OCI-LY7 (cell line): Measurements from ENCODE around the gene LARGE1. TPM values are rescaled to one million over a fixed set of nuclear protein-coding genes. Genes with fewer than 3 reads are reported as not detected.
A peak's percentile ranks its signal among the peaks of the same experiment; 100 is the strongest.

Experiments used
- BruUV-seq: library from RNA; stranded (reverse); fragments of 400-500 nt; replicated peaks from 2 replicates; lab custom pipeline; 2021; lab: Mats Ljungman, UMichigan
- CTCF ChIA-PET: fragments of 300-600 bp; sonication (Branson Sonifier 250); formaldehyde crosslinking; loops from one replicate; lab custom pipeline; 2022; ENCODE audit warnings: antibody characterized with exemption; ENCODE audit not compliant: unreplicated experiment; lab: Charles Lee
- POLR2A ChIA-PET: fragments of 300-600 bp; sonication (Branson Sonifier 250); formaldehyde crosslinking; loops from one replicate; lab custom pipeline; 2022; ENCODE audit warnings: antibody characterized with exemption; lab: Charles Lee
- DNase-seq: peaks from one replicate; pipeline ENCODE4 v3.0.0-alpha.2; 2015; ENCODE audit warnings: low spot score
- H2AFZ ChIP-seq: fragments of 200-600 bp; sonication (generic), shearing (Covaris generic); 2 replicates; pipeline ENCODE4 v1.6.1; 2014; ENCODE audit warnings: mild to moderate bottlenecking, antibody characterized with exemption, low read length, moderate library complexity
- H3K27ac ChIP-seq: fragments of 200-600 bp; sonication (generic); 2 replicates; pipeline ENCODE4 v1.5.1; 2014; ENCODE audit warnings: mixed run types, low read depth, mild to moderate bottlenecking, moderate library complexity, low read length, inconsistent platforms; ENCODE audit not compliant: poor library complexity, severe bottlenecking
- H3K36me3 ChIP-seq: fragments of 200-600 bp; sonication (generic); 2 replicates; pipeline ENCODE4 v1.6.1; 2014; ENCODE audit warnings: mild to moderate bottlenecking, antibody characterized with exemption, low read length, moderate library complexity, mixed read lengths; ENCODE audit not compliant: insufficient read depth
- H3K4me1 ChIP-seq: fragments of 200-600 bp; sonication (generic); 2 replicates; pipeline ENCODE4 v1.5.1; 2014; ENCODE audit warnings: mild to moderate bottlenecking, low read length; ENCODE audit not compliant: insufficient read depth, poor library complexity, severe bottlenecking
- H3K4me2 ChIP-seq: fragments of 200-600 bp; sonication (generic); 2 replicates; pipeline ENCODE4 v1.6.1; 2014; ENCODE audit warnings: mild to moderate bottlenecking, low read length
- H3K4me3 ChIP-seq: fragments of 200-600 bp; sonication (generic); 2 replicates; pipeline ENCODE4 v1.5.1; 2014; ENCODE audit warnings: mild to moderate bottlenecking, low read depth, low read length; ENCODE audit not compliant: poor library complexity, severe bottlenecking
- H3K79me2 ChIP-seq: fragments of 200-600 bp; sonication (generic); 2 replicates; pipeline ENCODE4 v1.6.1; 2016; ENCODE audit warnings: low read depth, mild to moderate bottlenecking, low read length, moderate library complexity, mixed read lengths; ENCODE audit not compliant: insufficient read depth
- H3K9me2 ChIP-seq: fragments of 200-600 bp; sonication (generic); 2 replicates; pipeline ENCODE4 v1.6.1; 2016; ENCODE audit warnings: mild to moderate bottlenecking, low read length, mixed read lengths; ENCODE audit not compliant: insufficient read depth
- H3K9me3 ChIP-seq: fragments of 200-600 bp; sonication (generic); 2 replicates; pipeline ENCODE4 v1.6.1; 2014; ENCODE audit warnings: mild to moderate bottlenecking, mixed run types, low read length, mixed read lengths
- H4K20me1 ChIP-seq: fragments of 200-600 bp; sonication (generic); 2 replicates; pipeline ENCODE4 v1.6.1; 2014; ENCODE audit warnings: mild to moderate bottlenecking, antibody characterized with exemption, low read length, moderate library complexity, mixed read lengths; ENCODE audit not compliant: insufficient read depth
- EZH2phosphoT487 ChIP-seq: fragments of 200-600 bp; sonication (generic); IDR thresholded peaks from 2 replicates; pipeline ENCODE4 v1.6.1; 2018; ENCODE audit warnings: low read depth, borderline replicate concordance, mild to moderate bottlenecking, mixed run types, antibody characterized with exemption, low read length, moderate library complexity, mixed read lengths
- intact Hi-C: fragments of 100-400 bp; cut with micrococcal nuclease; formaldehyde crosslinking; loops from one replicate; pipeline ENCODE4 v1.10.0; 2022; ENCODE audit not compliant: unreplicated experiment
- total RNA-seq, 2 experiments: library from RNA; depleted of rRNA in 1 of 2; stranded (reverse); fragments of >200 nt in 1 of 2; shearing (Covaris generic) in 1 of 2; gene quantifications; 2 replicates each; pipeline ENCODE4 v1.2.3, GENCODE V29; 2014 to 2022
- TF ChIP-seq, protein P1 (sequence below): fragments of 200-600 bp; sonication (generic); conservative IDR thresholded peaks from 2 replicates; pipeline ENCODE4 v1.5.1; 2014; ENCODE audit warnings: mild to moderate bottlenecking, antibody characterized with exemption, low read length, moderate library complexity, mixed read lengths

The LARGE1 gene
- total RNA-seq, 2 experiments from 2014 or later, result 31.5 to 31.9 TPM

DNA sequence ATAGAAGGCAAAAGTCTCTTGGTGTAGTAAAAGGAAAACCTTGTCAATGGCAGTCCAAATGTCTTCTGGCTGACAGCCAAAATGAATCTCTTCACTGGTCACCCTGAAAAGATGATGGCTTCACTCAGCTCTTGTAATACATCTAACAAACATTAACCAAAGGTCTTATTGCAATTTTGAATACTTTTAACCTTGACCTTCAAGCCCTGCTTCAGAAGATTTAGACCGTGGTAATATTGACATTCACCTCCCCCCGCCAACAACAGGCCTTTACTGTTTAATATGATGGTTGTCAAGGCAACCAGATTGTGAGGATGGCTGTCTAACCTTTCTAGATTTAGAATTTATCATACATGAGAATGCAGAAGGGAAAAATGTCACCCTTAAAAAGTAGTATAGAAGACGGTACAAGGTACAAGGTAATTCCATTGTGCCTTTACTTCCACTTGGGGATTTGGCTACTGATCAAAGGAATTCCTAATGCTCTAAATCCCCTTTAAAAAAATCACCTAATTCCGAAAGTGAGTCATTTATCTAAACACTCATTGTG, 342.3 kb downstream of the LARGE1 start:
- POLR2A ChIA-PET, result interaction anchor here (0.8 to 1.1 kb wide), 3 partner anchors 10 to 278 kb away, joined by 3 to 4 read pairs (median 3); no protein-coding TSS in a partner anchor
- Histone ChIP-seq H3K36me3 (no peaks in the 10 kb centered on the region), H3K79me2 (no peaks in the 10 kb centered on the region), H3K4me3 (no peak overlapping the region), H3K4me1 (peaks cover 53% of the 10 kb centered on the region), H3K9me2 (no peaks in the 10 kb centered on the region), H4K20me1 (no peaks in the 10 kb centered on the region), H3K27ac (no peak overlapping the region), H2AFZ (no peak overlapping the region), H3K4me2 (peak overlapping the region; percentile 58), H3K9me3 (no peaks in the 10 kb centered on the region)
- peak; percentile 38 for DNase-seq
- intact Hi-C loops, result loop anchor here (2.0 to 10.0 kb wide), 2 partner anchors 341 to 373 kb away; no protein-coding TSS in a partner anchor
- CTCF ChIA-PET, result interaction anchor here (1.6 to 2.8 kb wide), 2 partner anchors 58 to 278 kb away, joined by 4 to 16 read pairs; no protein-coding TSS in a partner anchor
- no TSS peak for BruUV-seq
- TF ChIP-seq, protein P1, sequence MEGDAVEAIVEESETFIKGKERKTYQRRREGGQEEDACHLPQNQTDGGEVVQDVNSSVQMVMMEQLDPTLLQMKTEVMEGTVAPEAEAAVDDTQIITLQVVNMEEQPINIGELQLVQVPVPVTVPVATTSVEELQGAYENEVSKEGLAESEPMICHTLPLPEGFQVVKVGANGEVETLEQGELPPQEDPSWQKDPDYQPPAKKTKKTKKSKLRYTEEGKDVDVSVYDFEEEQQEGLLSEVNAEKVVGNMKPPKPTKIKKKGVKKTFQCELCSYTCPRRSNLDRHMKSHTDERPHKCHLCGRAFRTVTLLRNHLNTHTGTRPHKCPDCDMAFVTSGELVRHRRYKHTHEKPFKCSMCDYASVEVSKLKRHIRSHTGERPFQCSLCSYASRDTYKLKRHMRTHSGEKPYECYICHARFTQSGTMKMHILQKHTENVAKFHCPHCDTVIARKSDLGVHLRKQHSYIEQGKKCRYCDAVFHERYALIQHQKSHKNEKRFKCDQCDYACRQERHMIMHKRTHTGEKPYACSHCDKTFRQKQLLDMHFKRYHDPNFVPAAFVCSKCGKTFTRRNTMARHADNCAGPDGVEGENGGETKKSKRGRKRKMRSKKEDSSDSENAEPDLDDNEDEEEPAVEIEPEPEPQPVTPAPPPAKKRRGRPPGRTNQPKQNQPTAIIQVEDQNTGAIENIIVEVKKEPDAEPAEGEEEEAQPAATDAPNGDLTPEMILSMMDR, result no peak
- no peak for TF ChIP-seq EZH2phosphoT487

DNA sequence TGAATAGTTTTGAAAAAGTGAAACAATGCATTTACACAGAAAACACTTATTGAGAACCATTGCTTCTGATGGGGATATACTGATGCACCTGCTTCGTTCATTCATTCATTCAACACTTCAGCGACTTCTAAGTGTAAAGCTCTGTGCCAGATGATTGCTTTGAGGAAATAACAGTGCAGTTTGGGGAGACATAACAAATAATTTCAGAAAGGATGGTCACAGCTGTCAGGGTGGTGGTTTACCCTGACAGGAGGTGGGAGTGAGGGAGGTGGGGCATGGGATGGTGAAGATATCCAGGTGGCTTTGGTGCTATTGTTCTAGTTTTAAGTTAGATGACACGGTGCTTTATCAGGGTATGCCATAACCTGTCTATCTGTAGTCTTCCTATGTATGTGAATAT, 344.1 kb downstream of the LARGE1 start:
- Histone ChIP-seq H3K27ac (peak overlapping the region; percentile 45), H2AFZ (no peak overlapping the region), H3K79me2 (no peaks in the 10 kb centered on the region), H3K36me3 (no peaks in the 10 kb centered on the region), H4K20me1 (no peaks in the 10 kb centered on the region), H3K9me3 (no peaks in the 10 kb centered on the region), H3K4me2 (peak overlapping the region; percentile 58), H3K4me1 (peaks cover 66% of the 10 kb centered on the region), H3K4me3 (no peak overlapping the region), H3K9me2 (no peaks in the 10 kb centered on the region)
- CTCF ChIA-PET, result interaction anchor here (0.9 to 2.1 kb wide), 2 partner anchors 9 to 56 kb away, joined by 4 to 9 read pairs; no protein-coding TSS in a partner anchor
- TF ChIP-seq EZH2phosphoT487, result no peak
- TF ChIP-seq, protein P1, result no peak
- POLR2A ChIA-PET, result interaction anchor here (0.8 to 2.0 kb wide), 2 partner anchors 9 to 55 kb away, joined by 3 to 10 read pairs; no protein-coding TSS in a partner anchor
- BruUV-seq, result no TSS peak
- intact Hi-C loops, result loop anchor here (10.0 kb wide), 1 partner anchor 371 kb away; no protein-coding TSS in a partner anchor
- peak; percentile 75 for DNase-seq

DNA sequence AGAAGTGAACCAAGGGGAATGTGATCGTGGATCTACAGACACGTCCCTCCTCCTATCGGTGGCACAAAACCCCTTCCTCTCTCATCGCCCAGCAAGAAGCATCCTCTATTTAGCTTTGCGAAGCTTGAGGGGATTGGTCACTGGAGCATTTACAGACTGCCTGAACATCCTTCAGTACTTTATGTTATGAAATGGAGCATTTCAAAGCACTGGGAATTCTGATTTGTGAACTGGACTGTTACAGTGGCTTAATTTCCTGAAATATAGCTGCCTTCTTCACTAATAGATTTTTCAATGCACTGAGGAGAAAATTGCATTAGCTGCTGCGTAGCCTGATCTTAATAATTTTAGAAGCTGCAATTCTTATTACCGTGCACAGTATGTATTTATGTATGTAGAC, 344.5 kb downstream of the LARGE1 start:
- H3K27ac ChIP-seq, result peak overlapping the region; percentile 45
- ChIA-PET POLR2A (interaction anchor here (0.6 to 2.0 kb wide), 4 partner anchors 8 to 1734 kb away, joined by 3 to 10 read pairs (median 3); no protein-coding TSS in a partner anchor), CTCF (interaction anchor here (0.8 to 2.1 kb wide), 3 partner anchors 9 to 274 kb away, joined by 3 to 9 read pairs (median 4); no protein-coding TSS in a partner anchor)
- intact Hi-C loops, result loop anchor here (10.0 kb wide), 1 partner anchor 371 kb away; no protein-coding TSS in a partner anchor
- H4K20me1 ChIP-seq, result no peaks in the 10 kb centered on the region
- no peaks in the 10 kb centered on the region for H3K9me3 ChIP-seq
- H3K4me3 ChIP-seq, result no peak overlapping the region
- H2AFZ ChIP-seq, result no peak overlapping the region
- no TSS peak for BruUV-seq
- no peaks in the 10 kb centered on the region for H3K9me2 ChIP-seq
- H3K36me3 ChIP-seq, result no peaks in the 10 kb centered on the region
- H3K4me1 ChIP-seq, result peaks cover 71% of the 10 kb centered on the region
- no peak for DNase-seq
- H3K4me2 ChIP-seq, result peak overlapping the region; percentile 58
- H3K79me2 ChIP-seq, result no peaks in the 10 kb centered on the region
- no peak for TF ChIP-seq EZH2phosphoT487
- TF ChIP-seq, protein P1, result no peak
